ENCODE results near the gene SYTL3.

The SYTL3 gene

GRCh38 chr6:158764183-158764849, 114.5 kb downstream of the SYTL3 start:
- no peak for TF ChIP-seq CTCF (IDR thresholded peaks at IDR 0.05; ENCODE audit: low read depth, low read length, missing control alignments)
- in situ Hi-C loops (cut with HindIII; ENCODE audit: low sequenced_read_pairs): no loop called here
- no peak for DNase-seq (ENCODE audit: low read depth)
- no peak overlapping the region for H3K4me3 ChIP-seq (ENCODE audit: low read depth, low read length)

GRCh38 chr6:158764926-158765325, 115.1 kb downstream of the SYTL3 start:
- no peak overlapping the region for H3K4me3 ChIP-seq (ENCODE audit: low read depth, low read length)
- in situ Hi-C loops (cut with HindIII; ENCODE audit: low sequenced_read_pairs): no loop called here
- TF ChIP-seq CTCF (IDR thresholded peaks at IDR 0.05; ENCODE audit: low read depth, low read length, missing control alignments): no peak
- DNase-seq (ENCODE audit: low read depth): no peak

- in situ Hi-C loops (cut with HindIII; ENCODE audit: low sequenced_read_pairs): no loop called here
- DNase-seq (ENCODE audit: low read depth): no peak
- no peak for TF ChIP-seq CTCF (IDR thresholded peaks at IDR 0.05; ENCODE audit: low read depth, low read length, missing control alignments)
These were observed 115.7 kb downstream of the SYTL3 start for GRCh38 chr6:158765499-158766068.

GRCh38 chr6:158766621-158767455, 117.0 kb downstream of the SYTL3 start:
- in situ Hi-C loops (cut with HindIII; ENCODE audit: low sequenced_read_pairs): no loop called here
- H3K4me3 ChIP-seq (ENCODE audit: low read depth, low read length): no peak overlapping the region
- no peak for DNase-seq (ENCODE audit: low read depth)
- no peak for TF ChIP-seq CTCF (IDR thresholded peaks at IDR 0.05; ENCODE audit: low read depth, low read length, missing control alignments)

More at GRCh38 chr6:158765499-158766068, 115.7 kb downstream of the SYTL3 start:
- H3K4me3 ChIP-seq (ENCODE audit: low read depth, low read length): no peak overlapping the region

- H3K4me3 ChIP-seq (ENCODE audit: low read depth, low read length): no peak overlapping the region
- in situ Hi-C loops (cut with HindIII; ENCODE audit: low sequenced_read_pairs): no loop called here
- DNase-seq (ENCODE audit: low read depth): no peak
- no peak for TF ChIP-seq CTCF (IDR thresholded peaks at IDR 0.05; ENCODE audit: low read depth, low read length, missing control alignments)
These were observed 117.9 kb downstream of the SYTL3 start for GRCh38 chr6:158767709-158768108.

GRCh38 chr6:158768436-158768835, 118.6 kb downstream of the SYTL3 start:
- in situ Hi-C loops (cut with HindIII; ENCODE audit: low sequenced_read_pairs): no loop called here
- DNase-seq (ENCODE audit: low read depth): no peak
- no peak for TF ChIP-seq CTCF (IDR thresholded peaks at IDR 0.05; ENCODE audit: low read depth, low read length, missing control alignments)
- no peak overlapping the region for H3K4me3 ChIP-seq (ENCODE audit: low read depth, low read length)
